ENCODE measurements around the gene ZNF335. TPM values are rescaled to one million over a fixed set of nuclear protein-coding genes. Genes with fewer than 3 reads are reported as not detected.

Gene ZNF335
- polyA plus RNA-seq, 4 donors, result 11.6 to 17.9 (median 12.5) TPM

Other genes starting within 250 kb of the ZNF335 start
- gene SPINT4, start 249.9 kb downstream of the ZNF335 start, polyA plus RNA-seq (ENCODE audit: insufficient read length in 4 of 4), result not detected
- 1 to 10 TPM in 3 of 4 donors, under 1 TPM in 1; 0.90 to 1.6 (median 1.3) TPM for gene WFDC3, start 180.3 kb downstream of the ZNF335 start, polyA plus RNA-seq (ENCODE audit: insufficient read length in 4 of 4)
- 10 to 100 TPM; 31.1 to 39.0 (median 34.4) TPM for gene DNTTIP1, start 180.2 kb downstream of the ZNF335 start, polyA plus RNA-seq (ENCODE audit: insufficient read length in 4 of 4)
- 10 to 100 TPM; 59.8 to 69.9 (median 67.4) TPM for gene UBE2C, start 159.6 kb downstream of the ZNF335 start, polyA plus RNA-seq (ENCODE audit: insufficient read length in 4 of 4)
- 1 to 10 TPM in 1 of 4 donors, under 1 TPM in 3; 0.47 to 1.3 (median 0.58) TPM for gene TNNC2, start 144.9 kb downstream of the ZNF335 start, polyA plus RNA-seq (ENCODE audit: insufficient read length in 4 of 4)
- gene SNX21, start 138.4 kb downstream of the ZNF335 start, polyA plus RNA-seq (ENCODE audit: insufficient read length in 4 of 4), result 10 to 100 TPM; 11.5 to 21.1 (median 15.8) TPM
- gene ACOT8, start 114.8 kb downstream of the ZNF335 start, polyA plus RNA-seq (ENCODE audit: insufficient read length in 4 of 4), result 10 to 100 TPM; 16.9 to 31.3 (median 22.8) TPM
- 1 to 10 TPM; 4.2 to 5.6 (median 4.9) TPM for gene ZSWIM3, start 114.6 kb downstream of the ZNF335 start, polyA plus RNA-seq (ENCODE audit: insufficient read length in 4 of 4)
- 10 to 100 TPM; 11.1 to 19.4 (median 13.9) TPM for gene ZSWIM1, start 91.0 kb downstream of the ZNF335 start, polyA plus RNA-seq (ENCODE audit: insufficient read length in 4 of 4)
- gene SPATA25, start 84.6 kb downstream of the ZNF335 start, polyA plus RNA-seq (ENCODE audit: insufficient read length in 4 of 4), result 1 to 10 TPM; 1.7 to 7.8 (median 2.8) TPM
- 10 to 100 TPM in 1 of 4 donors, 1 to 10 TPM in 3; 2.0 to 11.0 (median 4.3) TPM for gene NEURL2, start 81.0 kb downstream of the ZNF335 start, polyA plus RNA-seq (ENCODE audit: insufficient read length in 4 of 4)
- gene CTSA, start 80.9 kb downstream of the ZNF335 start, polyA plus RNA-seq (ENCODE audit: insufficient read length in 4 of 4), result 100 to 1,000 TPM in 3 of 4 donors, 10 to 100 TPM in 1; 83.2 to 156 (median 115) TPM
- 100 to 1,000 TPM in 3 of 4 donors, 10 to 100 TPM in 1; 72.7 to 139 (median 126) TPM for gene PLTP, start 60.0 kb downstream of the ZNF335 start, polyA plus RNA-seq (ENCODE audit: insufficient read length in 4 of 4)
- gene PCIF1, start 37.5 kb downstream of the ZNF335 start, polyA plus RNA-seq (ENCODE audit: insufficient read length in 4 of 4), result 10 to 100 TPM; 41.1 to 49.7 (median 43.7) TPM
- under 1 TPM; 0.24 to 0.81 (median 0.42) TPM for gene MMP9, start 36.7 kb upstream of the ZNF335 start, polyA plus RNA-seq (ENCODE audit: insufficient read length in 4 of 4)
- gene SLC12A5, start 57.0 kb upstream of the ZNF335 start, polyA plus RNA-seq (ENCODE audit: insufficient read length in 4 of 4), result 1 to 10 TPM in 2 of 4 donors, under 1 TPM in 2; 0.85 to 2.3 (median 1.5) TPM
- gene NCOA5, start 117.8 kb upstream of the ZNF335 start, polyA plus RNA-seq (ENCODE audit: insufficient read length in 4 of 4), result 10 to 100 TPM; 47.0 to 59.8 (median 58.5) TPM
- gene CD40, start 146.1 kb upstream of the ZNF335 start, polyA plus RNA-seq (ENCODE audit: insufficient read length in 4 of 4), result 1 to 10 TPM; 4.8 to 7.6 (median 5.6) TPM

Data from left renal pelvis (tissue), 4 donors.